BLaER1 treated with 17β-estradiol and CSF1 and Interleukin-3, amounts not matched to agents 10 nM and 100 nM (cell line): ENCODE results near the gene TMEM38A.
A peak's percentile ranks its signal among the peaks of the same experiment; 100 is the strongest.
"Not testable (repeated sequence)": the region's sequence is repeated elsewhere in the genome, so short reads cannot be mapped to it uniquely, and the experiment has no call there.

ENCODE experiments used
- H3K27ac ChIP-seq, 11 experiments: shearing (Covaris generic); formaldehyde crosslinking; 2 replicates each; pipeline ENCODE4 v1.8.1; 2022
- H3K27me3 ChIP-seq, 11 experiments: shearing (Covaris generic); formaldehyde crosslinking; 2 replicates each; pipeline ENCODE4 v1.8.1; 2022
- H3K36me3 ChIP-seq, 11 experiments: shearing (Covaris generic); formaldehyde crosslinking; 2 replicates each; pipeline ENCODE4 v1.8.1; 2022
- H3K4me1 ChIP-seq, 10 experiments: shearing (Covaris generic); formaldehyde crosslinking; 2 replicates each; pipeline ENCODE4 v1.8.1; 2022
- H3K4me2 ChIP-seq, 11 experiments: shearing (Covaris generic); formaldehyde crosslinking; 2 replicates each; pipeline ENCODE4 v1.8.1; 2022
- H3K4me3 ChIP-seq, 10 experiments: shearing (Covaris generic); formaldehyde crosslinking; 2 replicates each; pipeline ENCODE4 v1.8.1; 2022
- H3K9ac ChIP-seq, 11 experiments: shearing (Covaris generic); formaldehyde crosslinking; 2 replicates each; pipeline ENCODE4 v1.8.1; 2022
- H3K9me3 ChIP-seq, 11 experiments: shearing (Covaris generic); formaldehyde crosslinking; replicated peaks in 1 of 11; 2 replicates each; pipeline ENCODE4 v1.8.1; 2022
- H4K20me1 ChIP-seq, 11 experiments: shearing (Covaris generic); formaldehyde crosslinking; 2 replicates each; pipeline ENCODE4 v1.8.1; 2022
- Cebpa-rat ChIP-seq, 11 experiments: shearing (Covaris generic); IDR thresholded peaks; 2 replicates each; pipeline ENCODE4 v1.8.1; 2022

Gene TMEM38A

DNA sequence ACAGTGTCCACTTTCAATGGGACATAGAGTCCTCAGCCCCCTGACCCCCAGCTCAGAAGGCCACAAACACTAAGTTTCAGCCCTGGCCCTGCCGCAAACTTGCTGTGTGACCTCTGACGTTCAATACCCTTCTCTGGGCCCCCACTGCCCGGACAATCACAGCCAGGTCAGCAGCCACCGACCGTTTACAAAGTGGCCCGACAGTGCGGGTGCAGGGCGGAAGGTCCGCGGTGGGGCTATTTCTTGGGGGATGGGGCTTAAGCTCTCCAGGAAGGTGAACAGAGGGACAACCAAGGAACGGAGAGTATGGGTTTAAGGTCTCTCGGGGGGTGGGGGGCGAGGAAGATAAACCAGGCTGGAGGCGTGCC is 1.5 kb upstream of the TMEM38A start:
- Histone ChIP-seq H3K4me3 (peak overlapping the region; percentile 70 to 88 (median 80)), H3K9ac (peak overlapping the region; percentile 79 to 95 (median 88)), H3K36me3 (peaks cover 45 to 50% (median 48%) of the 10 kb centered on the region in 11 experiments), H3K4me1 (peaks cover 55 to 73% (median 61%) of the 10 kb centered on the region in 10 experiments), H3K27me3 (no peaks in the 10 kb centered on the region), H3K9me3 (no peaks in the 10 kb centered on the region), H3K27ac (peak overlapping the region in 10 of 11 experiments; percentile 77 to 95 (median 84); a peak in 21 of 22 replicates), H3K4me2 (peak overlapping the region; percentile 94 to 100 (median 99)), H4K20me1 (peaks cover 49 to 57% (median 52%) of the 10 kb centered on the region in 11 experiments)
- TF ChIP-seq Cebpa-rat (IDR thresholded peaks at IDR 0.05) = no peak

DNA sequence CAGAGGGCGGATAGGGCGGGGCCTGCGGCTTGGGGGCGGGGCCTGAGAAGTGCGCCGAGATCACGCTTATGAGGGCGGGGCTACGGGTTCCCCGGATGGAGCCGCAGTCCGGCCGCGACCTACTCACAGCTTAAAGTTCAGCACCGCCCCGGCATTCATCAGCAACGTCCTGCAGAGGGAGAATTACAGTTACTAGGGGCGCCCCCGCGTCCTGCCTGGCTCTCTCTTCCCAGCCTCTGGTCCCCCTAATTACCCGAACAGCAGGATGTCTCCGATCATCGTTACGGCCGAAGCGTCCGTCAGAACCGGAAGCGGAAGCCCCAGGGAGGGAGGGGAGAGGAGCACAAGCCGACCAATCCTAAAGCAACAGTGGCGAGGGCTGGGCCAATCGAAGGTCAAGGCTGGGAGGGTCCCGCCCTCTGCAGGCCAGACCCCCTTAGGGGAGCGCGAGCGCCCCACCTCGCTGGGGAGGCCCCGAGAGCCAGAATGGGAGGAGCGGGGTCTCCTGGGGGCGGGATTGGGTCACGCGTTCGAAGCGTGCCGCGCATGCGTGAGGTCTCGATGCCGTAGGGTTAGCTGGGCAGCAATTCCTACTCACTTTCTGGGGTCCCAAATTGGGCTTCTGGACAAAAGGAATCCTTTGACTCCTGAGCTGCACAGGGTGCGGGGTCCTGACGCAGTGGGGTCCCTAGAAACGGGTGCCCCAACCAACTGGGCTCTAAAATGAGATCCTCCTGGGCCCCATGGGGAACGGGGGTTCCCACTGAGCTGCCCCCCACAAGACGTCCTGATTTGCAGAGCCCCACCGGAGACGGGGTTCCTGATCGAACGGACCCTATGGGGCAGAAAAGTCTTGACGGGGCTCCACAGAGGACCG is 869 bp upstream of the TMEM38A start, which contains the start of gene SMIM7:
SMIM7 (minus strand) TSS at position 313 of the 877 bp plus-strand sequence; CDS start at position 279, 34 bp downstream.
- Histone ChIP-seq H4K20me1 (peaks cover 43 to 51% (median 46%) of the 10 kb centered on the region in 11 experiments), H3K4me3 (peak within 1 kb of the TSS; percentile 70 to 88 (median 80)), H3K4me1 (peaks cover 55 to 76% (median 65%) of the 10 kb centered on the region in 10 experiments), H3K9me3 (no peaks in the 10 kb centered on the region), H3K27me3 (no peaks in the 10 kb centered on the region), H3K4me2 (peak within 1 kb of the TSS; percentile 96 to 100 (median 100)), H3K36me3 (peaks cover 39 to 44% (median 42%) of the 10 kb centered on the region in 11 experiments), H3K27ac (peak within 1 kb of the TSS; percentile 77 to 95 (median 84)), H3K9ac (peak within 1 kb of the TSS; percentile 79 to 95 (median 88))
- no peak for TF ChIP-seq Cebpa-rat (IDR thresholded peaks at IDR 0.05)

DNA sequence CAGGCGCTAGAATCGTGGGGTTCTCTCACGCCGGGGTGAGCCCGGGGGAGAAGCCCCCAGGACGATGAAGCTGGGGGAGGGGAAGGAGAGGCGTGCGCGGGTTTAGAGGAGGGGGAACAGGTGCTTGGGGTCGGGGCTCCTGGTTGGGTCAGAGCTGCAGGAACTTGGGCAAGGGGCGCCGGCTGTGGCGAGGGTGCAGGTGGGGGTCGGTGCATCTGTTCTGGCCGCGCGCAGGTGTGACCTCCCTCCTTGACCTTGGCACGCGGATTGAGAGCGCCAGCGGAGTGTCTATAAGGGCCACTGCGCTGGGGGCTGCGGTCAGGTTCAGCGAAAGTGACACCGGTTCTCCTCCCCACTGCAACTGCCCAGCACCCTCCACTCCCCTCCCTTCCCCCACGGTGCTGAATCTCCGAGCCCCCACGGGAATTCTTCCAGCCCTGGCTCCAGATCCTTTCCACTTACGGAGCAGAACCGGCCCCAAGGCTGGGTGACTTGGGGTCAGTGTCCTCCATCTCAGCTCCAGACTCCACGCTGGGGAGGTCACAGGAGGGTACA is 618 bp downstream of the TMEM38A start:
- H3K27ac ChIP-seq = peak overlapping the region; percentile 57 to 95 (median 84); a peak in 20 of 22 replicates
- H4K20me1 ChIP-seq = peaks cover 30 to 36% (median 31%) of the 10 kb centered on the region in 11 experiments
- H3K9ac ChIP-seq = peak overlapping the region; percentile 79 to 95 (median 88)
- TF ChIP-seq Cebpa-rat (IDR thresholded peaks at IDR 0.05) = no peak
- peak overlapping the region; percentile 70 to 88 (median 80) for H3K4me3 ChIP-seq
- H3K4me1 ChIP-seq = peaks cover 55 to 80% (median 61%) of the 10 kb centered on the region in 10 experiments
- no peaks in the 10 kb centered on the region for H3K27me3 ChIP-seq
- H3K9me3 ChIP-seq = no peaks in the 10 kb centered on the region
- peaks cover 24 to 29% (median 27%) of the 10 kb centered on the region in 11 experiments for H3K36me3 ChIP-seq
- peak overlapping the region; percentile 96 to 100 (median 99) for H3K4me2 ChIP-seq

DNA sequence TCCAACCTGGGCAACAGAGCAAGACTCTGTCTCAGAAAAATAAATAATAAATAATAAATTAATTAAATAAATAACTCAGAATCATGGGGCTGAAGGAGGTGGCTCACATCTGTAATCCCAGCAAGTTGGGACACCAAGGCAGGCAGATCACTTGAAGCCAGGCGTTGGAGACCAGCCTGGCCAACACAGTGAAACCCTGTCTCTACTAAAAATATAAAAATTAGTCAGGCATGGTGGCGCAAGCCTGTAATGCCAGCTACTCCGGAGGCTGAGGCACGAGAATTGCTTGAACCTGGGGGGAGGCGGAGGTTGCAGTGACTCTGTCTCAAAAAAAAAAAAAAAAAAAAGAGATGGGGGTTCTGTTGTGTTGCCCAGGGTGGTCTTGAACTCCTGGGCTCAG is 7.2 kb downstream of the TMEM38A start:
- H3K9ac ChIP-seq = no peak overlapping the region
- no peaks in the 10 kb centered on the region for H4K20me1 ChIP-seq
- no peak overlapping the region for H3K27ac ChIP-seq
- no peaks in the 10 kb centered on the region for H3K9me3 ChIP-seq
- no peaks in the 10 kb centered on the region for H3K27me3 ChIP-seq
- H3K36me3 ChIP-seq = peaks cover 0 to 15% (median 0%) of the 10 kb centered on the region in 11 experiments; a peak in 6 of 22 replicates
- H3K4me2 ChIP-seq = no peak overlapping the region
- no peak for TF ChIP-seq Cebpa-rat (IDR thresholded peaks at IDR 0.05)
- H3K4me3 ChIP-seq = no peak overlapping the region
- peaks cover 8 to 47% (median 14%) of the 10 kb centered on the region in 10 experiments for H3K4me1 ChIP-seq

DNA sequence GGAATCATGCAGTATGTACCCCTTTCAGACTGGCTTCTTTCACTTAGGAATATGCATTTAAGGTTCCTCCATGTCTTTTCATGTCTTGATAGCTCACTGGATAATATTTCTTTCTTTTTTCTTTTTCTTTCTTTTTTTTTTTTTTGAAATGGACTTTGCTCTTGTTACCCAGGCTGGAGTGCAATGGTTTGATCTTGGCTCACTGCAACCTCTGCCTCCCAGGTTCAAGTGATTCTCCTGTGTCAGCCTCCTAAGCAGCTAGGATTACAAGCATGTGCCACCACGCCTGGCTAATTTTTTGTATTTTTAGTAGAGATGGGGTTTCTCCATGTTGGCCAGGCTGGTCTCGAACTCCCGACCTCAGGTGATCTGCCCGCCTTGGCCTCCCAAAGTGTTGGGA is 7.8 kb downstream of the TMEM38A start:
- not testable (repeated sequence) for H3K4me3 ChIP-seq, H3K9me3 ChIP-seq

DNA sequence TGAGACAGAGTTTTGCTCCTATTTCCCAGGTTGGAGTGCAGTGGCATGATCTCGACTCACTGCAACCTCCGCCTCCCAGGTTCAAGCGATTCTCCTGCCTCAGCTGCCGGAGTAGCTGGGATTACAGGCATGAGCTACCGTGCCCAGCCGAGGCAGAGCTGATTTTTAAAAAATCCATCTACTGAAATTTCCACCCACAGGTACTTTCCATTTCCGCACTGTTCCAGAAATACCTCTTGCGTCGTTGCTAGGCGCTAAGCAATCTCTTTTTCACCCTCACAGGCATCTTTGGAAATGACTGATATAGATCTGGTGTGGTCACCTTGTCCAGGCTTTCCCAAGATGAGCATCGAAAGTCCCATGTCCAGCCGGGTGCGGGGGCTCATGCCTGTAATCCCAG is 9.4 kb downstream of the TMEM38A start:
- H3K4me3 ChIP-seq = no peak overlapping the region
- H3K9me3 ChIP-seq = no peaks in the 10 kb centered on the region
- peaks cover 0 to 16% (median 0%) of the 10 kb centered on the region in 11 experiments; a peak in 6 of 22 replicates for H3K36me3 ChIP-seq
- H3K27ac ChIP-seq = no peak overlapping the region
- no peak overlapping the region for H3K9ac ChIP-seq
- no peak for TF ChIP-seq Cebpa-rat (IDR thresholded peaks at IDR 0.05)
- no peaks in the 10 kb centered on the region for H3K27me3 ChIP-seq
- H4K20me1 ChIP-seq = no peaks in the 10 kb centered on the region
- no peak overlapping the region for H3K4me2 ChIP-seq
- peaks cover 0 to 28% (median 0%) of the 10 kb centered on the region in 10 experiments; a peak in 9 of 20 replicates for H3K4me1 ChIP-seq

More for the DNA sequence above, 7.8 kb downstream of the TMEM38A start:
- Histone ChIP-seq H3K36me3 (peaks cover 0 to 15% (median 0%) of the 10 kb centered on the region in 11 experiments; a peak in 6 of 22 replicates), H3K4me1 (peaks cover 4 to 42% (median 9%) of the 10 kb centered on the region in 10 experiments; a peak in 19 of 20 replicates)
- H4K20me1 ChIP-seq, H3K27ac ChIP-seq, H3K4me2 ChIP-seq, H3K9ac ChIP-seq, H3K27me3 ChIP-seq: not testable (repeated sequence)

DNA sequence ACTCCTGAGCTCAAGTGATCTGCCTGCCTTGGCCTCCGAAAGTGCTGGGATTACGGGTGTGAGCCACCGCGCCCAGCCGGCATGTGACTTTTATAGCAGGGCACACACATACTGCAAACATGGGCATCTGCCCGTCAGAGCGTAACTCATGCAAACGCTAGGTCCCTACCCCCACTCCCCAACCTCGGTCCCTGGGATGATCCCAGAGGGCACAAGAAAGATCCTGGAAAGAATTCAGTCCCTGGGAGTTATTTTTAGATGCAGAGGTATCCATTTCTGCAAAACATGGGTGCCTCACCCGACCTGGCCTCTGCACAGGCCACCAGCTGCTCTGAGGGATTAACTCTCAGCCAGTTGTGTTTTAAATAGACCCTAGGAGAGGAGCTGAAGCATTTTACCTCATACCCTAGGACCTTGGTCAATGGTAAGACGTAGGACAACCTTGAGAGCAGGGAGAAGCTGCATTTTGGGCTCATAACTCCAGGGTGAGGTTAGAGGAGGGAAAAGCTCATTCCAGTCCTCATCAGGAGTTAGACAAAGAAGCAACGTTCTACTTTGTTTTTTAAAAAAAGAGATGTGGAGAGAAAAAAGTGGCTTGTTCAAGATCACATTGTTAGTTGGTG is 10.8 kb downstream of the TMEM38A start:
- Histone ChIP-seq H3K4me2 (no peak overlapping the region), H3K36me3 (peaks cover 0 to 16% (median 0%) of the 10 kb centered on the region in 11 experiments; a peak in 6 of 22 replicates), H4K20me1 (no peaks in the 10 kb centered on the region), H3K4me3 (no peak overlapping the region), H3K9ac (no peak overlapping the region), H3K27me3 (no peaks in the 10 kb centered on the region), H3K9me3 (no peaks in the 10 kb centered on the region), H3K4me1 (peaks cover 0 to 15% (median 0%) of the 10 kb centered on the region in 10 experiments; a peak in 9 of 20 replicates), H3K27ac (no peak overlapping the region)
- TF ChIP-seq Cebpa-rat (IDR thresholded peaks at IDR 0.05) = no peak

DNA sequence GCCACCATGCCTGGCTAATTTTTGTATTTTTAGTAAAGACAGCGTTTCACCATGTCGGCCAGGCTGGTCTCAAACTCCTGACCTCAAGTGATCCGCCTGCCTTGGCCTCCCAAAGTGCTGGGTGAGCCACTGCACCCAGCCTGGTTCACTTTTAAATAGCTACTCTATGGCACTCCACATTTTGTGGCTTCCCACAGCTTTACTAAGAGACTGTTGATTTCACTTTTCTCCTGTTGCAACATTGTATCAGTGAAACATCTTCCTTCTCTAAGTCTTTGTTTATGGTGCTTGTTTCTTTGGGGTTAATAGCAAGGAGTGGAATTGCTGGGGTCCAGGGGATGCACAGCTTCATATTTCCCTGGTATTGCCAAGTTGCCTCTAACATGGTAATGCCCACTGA is 12.3 kb downstream of the TMEM38A start:
- H3K9me3 ChIP-seq = no peaks in the 10 kb centered on the region
- no peaks in the 10 kb centered on the region for H3K27me3 ChIP-seq
- H3K36me3 ChIP-seq = peaks cover 0 to 16% (median 5%) of the 10 kb centered on the region in 11 experiments; a peak in 5 of 22 replicates
- no peak for TF ChIP-seq Cebpa-rat (IDR thresholded peaks at IDR 0.05)
- H3K4me1 ChIP-seq = peaks cover 0 to 16% (median 0%) of the 10 kb centered on the region in 10 experiments; a peak in 1 of 20 replicates
- H3K27ac ChIP-seq = no peak overlapping the region
- H3K9ac ChIP-seq = no peak overlapping the region
- no peaks in the 10 kb centered on the region for H4K20me1 ChIP-seq
- no peak overlapping the region for H3K4me3 ChIP-seq
- no peak overlapping the region for H3K4me2 ChIP-seq

DNA sequence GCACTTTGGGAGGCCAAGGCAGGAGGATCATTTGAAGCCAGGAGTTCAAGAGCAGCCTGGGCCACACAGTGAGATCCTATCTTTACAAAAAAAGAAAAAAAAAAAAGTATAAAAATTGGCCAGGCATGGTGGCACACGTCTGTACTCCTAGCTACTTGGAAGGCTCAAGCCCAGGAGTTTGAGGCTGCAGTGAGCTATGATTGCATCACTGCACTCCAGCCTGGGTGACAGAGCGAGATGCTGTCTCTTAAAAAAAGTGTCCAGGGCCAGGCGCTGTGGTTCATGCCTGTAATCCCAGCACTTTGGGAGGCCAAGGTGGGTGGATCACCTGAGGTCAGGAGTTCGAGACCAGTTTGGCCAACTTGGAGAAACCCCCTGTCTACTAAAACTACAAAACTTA is 12.9 kb downstream of the TMEM38A start:
- Histone ChIP-seq H3K4me1 (peaks cover 0 to 19% (median 0%) of the 10 kb centered on the region in 10 experiments; a peak in 1 of 20 replicates), H3K36me3 (peaks cover 0 to 16% (median 5%) of the 10 kb centered on the region in 11 experiments; a peak in 5 of 22 replicates)
- H3K4me2 ChIP-seq, H3K9ac ChIP-seq, H3K27me3 ChIP-seq, H3K9me3 ChIP-seq, H4K20me1 ChIP-seq, H3K27ac ChIP-seq, H3K4me3 ChIP-seq: not testable (repeated sequence)
